MCF 10A (cell line): ENCODE results near the gene TAF8. TPM values are rescaled to one million over a fixed set of nuclear protein-coding genes. Genes with fewer than 3 reads are reported as not detected.
"Not testable (repeated sequence)": the region's sequence is repeated elsewhere in the genome, so short reads cannot be mapped to it uniquely, and the experiment has no call there.

ENCODE experiments used
- Bru-seq: library from RNA; stranded (reverse); fragments of 400-500 nt; gene quantifications from one replicate; lab custom pipeline; 2021; lab: Mats Ljungman, UMichigan
- BruChase-seq, 2 experiments: library from RNA; stranded (reverse); fragments of 400-500 nt; gene quantifications; one replicate each; lab custom pipeline; 2021; lab: Mats Ljungman, UMichigan
- BruUV-seq: library from RNA; stranded (reverse); fragments of 400-500 nt; replicated peaks from 2 replicates; lab custom pipeline; 2021; lab: Mats Ljungman, UMichigan
- CTCF ChIA-PET: fragments of 300-600 bp; sonication (Branson Sonifier 250); formaldehyde crosslinking; extraction: SDS; loops from one replicate; lab custom pipeline; 2021; ENCODE audit warnings: antibody characterized with exemption, inconsistent platforms; lab: Yijun Ruan, JAX
- POLR2A ChIA-PET: fragments of 300-600, 350-650 bp; sonication (Branson Sonifier 250); formaldehyde crosslinking; extraction: SDS; loops from one replicate; lab custom pipeline; 2020; ENCODE audit warnings: antibody characterized with exemption, inconsistent platforms; lab: Yijun Ruan, JAX
- DNase-seq: peaks from one replicate; pipeline ENCODE4 v3.0.0-alpha.2; 2018; ENCODE audit not compliant: unreplicated experiment
- H3K27ac Mint-ChIP-seq: one replicate; pipeline ENCODE4 v1.8.0; 2022; ENCODE audit warnings: mild to moderate bottlenecking, low read depth, mixed read lengths; ENCODE audit not compliant: unreplicated experiment
- H3K27me3 Mint-ChIP-seq: one replicate; pipeline ENCODE4 v1.8.0; 2022; ENCODE audit warnings: mixed read lengths; ENCODE audit not compliant: insufficient read depth, unreplicated experiment
- H3K36me3 Mint-ChIP-seq: one replicate; pipeline ENCODE4 v1.8.0; 2022; ENCODE audit warnings: mild to moderate bottlenecking, moderate library complexity, mixed read lengths; ENCODE audit not compliant: insufficient read depth, unreplicated experiment
- H3K4me1 Mint-ChIP-seq: one replicate; pipeline ENCODE4 v1.8.0; 2022; ENCODE audit warnings: mixed read lengths; ENCODE audit not compliant: insufficient read depth, unreplicated experiment
- H3K4me3 Mint-ChIP-seq: one replicate; pipeline ENCODE4 v1.8.0; 2022; ENCODE audit warnings: mild to moderate bottlenecking, moderate library complexity, mixed read lengths; ENCODE audit not compliant: unreplicated experiment
- H3K9me3 Mint-ChIP-seq: one replicate; pipeline ENCODE4 v1.8.0; 2022; ENCODE audit warnings: mixed read lengths; ENCODE audit not compliant: unreplicated experiment
- intact Hi-C: fragments of 100-400 bp; cut with micrococcal nuclease; formaldehyde crosslinking; loops from 2 replicates; pipeline ENCODE4 v1.14.1; 2022
- long read RNA-seq: library from polyadenylated mRNA; stranded (forward); transcript quantifications from one replicate; pipeline ENCODE4 v2.0.0, GENCODE V29; 2022
- total RNA-seq: library from RNA; stranded (reverse); gene quantifications from 2 replicates; pipeline ENCODE4 v1.2.3, GENCODE V29; 2022
- TF ChIP-seq, protein P1 (sequence below): fragments of 200-600 bp; IDR thresholded peaks from one replicate; pipeline ENCODE4 v1.8.0; 2022; ENCODE audit warnings: antibody characterized with exemption, mild to moderate bottlenecking; ENCODE audit not compliant: unreplicated experiment

Gene TAF8, protein sequence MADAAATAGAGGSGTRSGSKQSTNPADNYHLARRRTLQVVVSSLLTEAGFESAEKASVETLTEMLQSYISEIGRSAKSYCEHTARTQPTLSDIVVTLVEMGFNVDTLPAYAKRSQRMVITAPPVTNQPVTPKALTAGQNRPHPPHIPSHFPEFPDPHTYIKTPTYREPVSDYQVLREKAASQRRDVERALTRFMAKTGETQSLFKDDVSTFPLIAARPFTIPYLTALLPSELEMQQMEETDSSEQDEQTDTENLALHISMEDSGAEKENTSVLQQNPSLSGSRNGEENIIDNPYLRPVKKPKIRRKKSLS
- 23.8 and 25.8 TPM in 2 replicates for total RNA-seq
- Bru-seq, nascent RNA = percentile 69 among the genes with signal in this experiment
- BruChase-seq, experiment 1, labeled RNA remaining after a 6-hour chase = percentile 80 among the genes with signal in this experiment
- percentile 76 among the genes with signal in this experiment for BruChase-seq, experiment 2, labeled RNA remaining after a 2-hour chase
- long read RNA-seq, partial matches to known transcripts = 0 of 18 reads
- long read RNA-seq, other reads (novel, unspliced or antisense) = 14 of 18 reads

DNA sequence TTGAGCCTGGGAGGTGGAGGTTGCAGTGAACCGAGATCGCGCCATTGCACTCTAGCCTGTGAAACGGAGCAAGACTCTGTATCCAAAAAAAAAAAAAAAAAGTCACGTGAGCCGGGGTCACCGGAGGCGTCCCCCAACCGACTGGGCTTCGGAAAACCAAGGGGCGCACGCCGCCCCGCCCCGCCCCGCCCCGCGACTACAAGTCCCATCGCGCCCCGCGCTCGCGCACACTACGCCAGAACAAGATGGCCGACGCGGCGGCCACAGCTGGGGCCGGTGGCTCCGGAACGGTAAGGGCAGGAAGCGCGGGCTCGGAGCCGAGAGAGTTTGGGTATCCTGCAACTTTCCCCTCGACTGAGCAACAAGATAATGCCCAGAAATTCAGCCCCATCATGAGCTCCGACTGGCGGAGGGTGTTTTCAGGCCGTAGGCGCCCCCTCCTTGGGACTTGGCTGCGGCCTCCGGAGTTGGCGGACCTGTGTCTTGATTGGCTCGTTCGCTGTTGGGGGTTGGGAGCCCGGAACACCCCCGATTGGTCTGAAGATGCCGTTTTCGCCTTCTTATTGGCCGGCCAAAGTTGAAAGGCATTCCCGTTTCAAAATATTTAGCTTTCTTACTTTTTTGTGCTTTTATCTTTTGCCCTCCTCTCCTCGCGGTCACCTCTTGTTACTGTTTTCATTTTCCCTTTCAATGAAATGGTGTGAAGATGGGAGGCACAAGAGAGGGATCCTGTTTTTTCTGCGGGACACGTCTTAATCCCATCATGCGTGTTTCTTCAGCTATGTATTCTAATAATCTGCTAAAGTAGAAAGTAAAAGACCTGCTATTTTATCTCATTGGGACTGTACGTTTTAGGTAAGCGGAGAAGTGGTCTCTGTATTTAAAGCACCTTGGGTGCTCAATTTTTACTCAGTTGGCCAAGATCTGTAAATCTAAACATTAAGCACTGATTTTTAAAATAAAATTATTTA is at the start of gene TAF8:
TSS of gene TAF8 (plus strand) at position 228 of the 971 bp plus-strand sequence. CDS start at position 246, 18 bp downstream.
- CTCF ChIA-PET = interaction anchor here (0.6 to 9.2 kb wide), 4 partner anchors 27 to 204 kb away, joined by 3 to 117 read pairs (median 4); partner anchors contain the start of genes BYSL, CCND3 and MED20
- H3K9me3 Mint-ChIP-seq = no peaks in the 10 kb centered on the region
- H3K27me3 Mint-ChIP-seq = no peaks in the 10 kb centered on the region
- TSS peak; percentile 43 for BruUV-seq
- peak within 1 kb of the TSS; percentile 94 for H3K27ac Mint-ChIP-seq
- TF ChIP-seq, protein P1, sequence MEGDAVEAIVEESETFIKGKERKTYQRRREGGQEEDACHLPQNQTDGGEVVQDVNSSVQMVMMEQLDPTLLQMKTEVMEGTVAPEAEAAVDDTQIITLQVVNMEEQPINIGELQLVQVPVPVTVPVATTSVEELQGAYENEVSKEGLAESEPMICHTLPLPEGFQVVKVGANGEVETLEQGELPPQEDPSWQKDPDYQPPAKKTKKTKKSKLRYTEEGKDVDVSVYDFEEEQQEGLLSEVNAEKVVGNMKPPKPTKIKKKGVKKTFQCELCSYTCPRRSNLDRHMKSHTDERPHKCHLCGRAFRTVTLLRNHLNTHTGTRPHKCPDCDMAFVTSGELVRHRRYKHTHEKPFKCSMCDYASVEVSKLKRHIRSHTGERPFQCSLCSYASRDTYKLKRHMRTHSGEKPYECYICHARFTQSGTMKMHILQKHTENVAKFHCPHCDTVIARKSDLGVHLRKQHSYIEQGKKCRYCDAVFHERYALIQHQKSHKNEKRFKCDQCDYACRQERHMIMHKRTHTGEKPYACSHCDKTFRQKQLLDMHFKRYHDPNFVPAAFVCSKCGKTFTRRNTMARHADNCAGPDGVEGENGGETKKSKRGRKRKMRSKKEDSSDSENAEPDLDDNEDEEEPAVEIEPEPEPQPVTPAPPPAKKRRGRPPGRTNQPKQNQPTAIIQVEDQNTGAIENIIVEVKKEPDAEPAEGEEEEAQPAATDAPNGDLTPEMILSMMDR = no peak
- peaks cover 40% of the 10 kb centered on the region for H3K36me3 Mint-ChIP-seq
- POLR2A ChIA-PET = interaction anchor here (0.6 to 8.8 kb wide), 37 partner anchors 8 to 853 kb away, joined by 3 to 136 read pairs (median 4); partner anchors contain the start of genes BYSL, C6orf132, CCND3 and MED20
- intact Hi-C loops = no loop called here
- DNase-seq = peak; percentile 93
- H3K4me1 Mint-ChIP-seq = peaks cover 21% of the 10 kb centered on the region
- peak within 1 kb of the TSS; percentile 91 for H3K4me3 Mint-ChIP-seq

DNA sequence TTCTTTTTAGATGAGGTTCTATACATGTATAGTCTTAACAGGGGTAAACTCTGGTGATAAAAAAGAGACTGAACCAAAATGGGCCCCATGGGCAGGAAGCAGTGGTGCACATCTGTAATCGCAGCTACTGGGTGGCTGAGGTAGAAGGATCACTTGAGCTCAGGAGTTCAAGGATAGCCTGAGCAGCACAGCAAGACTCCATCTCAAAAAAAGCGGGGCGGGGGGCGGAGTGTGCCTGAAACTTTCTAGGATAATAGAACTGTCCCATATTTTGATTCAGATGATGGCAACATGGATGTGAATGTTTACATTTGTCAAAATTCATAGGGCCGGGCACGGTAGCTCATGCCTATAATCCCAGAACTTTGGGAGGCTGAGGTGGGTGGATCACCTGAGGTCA is 48.8 kb upstream of the TAF8 start:
- no peak for DNase-seq
- no TSS peak for BruUV-seq
- peak overlapping the region; percentile 51 for H3K27ac Mint-ChIP-seq
- H3K36me3 Mint-ChIP-seq = peaks cover 60% of the 10 kb centered on the region
- ChIA-PET POLR2A (interaction anchor here (0.9 kb wide), 1 partner anchor 10 kb away, joined by 3 read pairs; no protein-coding TSS in a partner anchor), CTCF (interaction anchor here (0.6 kb wide), 1 partner anchor 54 kb away, joined by 5 read pairs; no protein-coding TSS in a partner anchor)
- no peaks in the 10 kb centered on the region for H3K4me1 Mint-ChIP-seq
- TF ChIP-seq, protein P1 = no peak
- intact Hi-C loops = no loop called here
- H3K27me3 Mint-ChIP-seq = no peaks in the 10 kb centered on the region
- H3K4me3 Mint-ChIP-seq = no peak overlapping the region
- H3K9me3 Mint-ChIP-seq = no peaks in the 10 kb centered on the region

DNA sequence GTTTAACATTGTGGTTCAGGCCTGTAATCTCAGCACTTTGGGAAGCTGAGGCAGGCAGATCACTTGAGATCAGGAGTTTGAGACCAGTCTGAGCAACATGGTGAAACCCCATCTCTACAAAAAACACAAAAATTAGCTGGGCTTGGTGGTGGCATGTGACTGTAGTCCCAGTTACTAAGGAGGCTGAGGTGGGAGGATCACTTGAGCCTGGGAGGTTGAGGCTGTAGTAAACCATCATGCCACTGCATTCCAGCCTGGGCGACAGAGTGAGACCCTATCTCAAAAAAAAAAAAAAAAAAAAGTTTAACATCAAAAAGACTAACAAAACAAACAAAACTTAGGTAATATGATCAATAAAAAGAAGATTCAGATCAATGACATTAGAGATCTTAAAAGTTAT is 46.7 kb upstream of the TAF8 start:
- H3K9me3 Mint-ChIP-seq = not testable (repeated sequence)

More for the DNA sequence above, 46.7 kb upstream of the TAF8 start:
- H3K27ac Mint-ChIP-seq, H3K4me1 Mint-ChIP-seq, POLR2A ChIA-PET, BruUV-seq, H3K27me3 Mint-ChIP-seq, DNase-seq, intact Hi-C loops, H3K4me3 Mint-ChIP-seq: not testable (repeated sequence)
- H3K36me3 Mint-ChIP-seq = peaks cover 56% of the 10 kb centered on the region
- CTCF ChIA-PET = interaction anchor here (0.6 kb wide), 1 partner anchor 88 kb away, joined by 3 read pairs; no protein-coding TSS in a partner anchor
